HUES48 (cell line): Measurements from ENCODE around the gene ASTE1.
"Not testable (repeated sequence)": the region's sequence is repeated elsewhere in the genome, so short reads cannot be mapped to it uniquely, and the experiment has no call there.

Experiments used
- H3K27ac ChIP-seq: one replicate; pipeline ENCODE4 v1.7.0; 2013; ENCODE audit warnings: low read depth, low read length, inconsistent platforms
- H3K27me3 ChIP-seq: 2 replicates; pipeline ENCODE4 v1.6.1; 2013; ENCODE audit warnings: mild to moderate bottlenecking, low read length; ENCODE audit not compliant: control insufficient read depth, insufficient read depth
- H3K36me3 ChIP-seq: 2 replicates; pipeline ENCODE4 v1.6.1; 2013; ENCODE audit warnings: low read length; ENCODE audit not compliant: control insufficient read depth, insufficient read depth
- H3K4me1 ChIP-seq: 2 replicates; pipeline ENCODE4 v1.6.1; 2013; ENCODE audit warnings: mild to moderate bottlenecking, low read length; ENCODE audit not compliant: control insufficient read depth, insufficient read depth
- H3K4me3 ChIP-seq: 2 replicates; pipeline ENCODE4 v1.5.1; 2013; ENCODE audit warnings: mild to moderate bottlenecking, low read depth, low read length
- H3K9ac ChIP-seq: 2 replicates; pipeline ENCODE4 v1.6.1; 2013; ENCODE audit warnings: mild to moderate bottlenecking, low read depth, low read length, moderate library complexity
- H3K9me3 ChIP-seq: 2 replicates; pipeline ENCODE4 v1.6.1; 2013; ENCODE audit warnings: low read length; ENCODE audit not compliant: control insufficient read depth, insufficient read depth

The ASTE1 gene

DNA sequence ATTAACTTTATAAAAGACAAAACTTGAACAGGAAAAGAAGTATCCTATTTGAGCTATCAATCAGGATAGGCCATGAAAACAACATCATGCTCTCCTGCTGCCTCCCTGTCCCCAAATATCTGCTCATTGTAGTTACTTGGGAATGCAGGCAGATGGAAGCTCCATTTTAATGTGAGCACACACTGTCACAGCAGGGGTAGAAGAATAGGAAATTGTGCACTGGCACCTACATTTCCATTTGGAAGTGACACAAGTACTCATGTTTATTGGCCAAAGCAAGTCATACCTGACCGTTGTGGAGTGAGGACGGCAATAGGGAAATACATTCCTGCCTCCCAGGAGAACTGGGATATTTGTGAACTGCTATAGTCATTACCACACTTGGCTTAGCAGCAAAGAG, 52.4 kb downstream of the ASTE1 start:
- Histone ChIP-seq H3K4me3 (no peak overlapping the region), H3K9ac (no peak overlapping the region), H3K4me1 (peaks cover 11% of the 10 kb centered on the region; the same call in 1 of the 2 replicates), H3K27me3 (no peaks in the 10 kb centered on the region), H3K27ac (peak overlapping the region; percentile 25), H3K36me3 (peaks cover 49% of the 10 kb centered on the region), H3K9me3 (no peaks in the 10 kb centered on the region)

DNA sequence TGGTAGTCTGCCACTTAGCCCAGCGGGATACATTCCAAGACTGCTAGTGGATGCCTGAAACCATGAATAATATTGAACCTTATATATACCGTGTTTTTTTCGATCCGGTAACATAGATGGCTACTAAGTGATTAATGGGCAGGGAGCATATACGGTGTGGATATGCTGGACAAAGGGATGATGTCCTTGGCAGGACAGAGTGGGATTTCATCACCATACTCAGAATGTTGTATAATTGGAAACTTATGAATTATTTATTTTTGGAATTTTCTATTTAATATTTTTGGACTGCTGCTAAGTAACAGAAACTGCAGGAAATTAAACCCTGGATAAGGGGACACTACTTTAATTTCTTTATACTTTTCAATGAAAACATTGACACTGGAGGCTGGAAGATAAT, 53.2 kb downstream of the ASTE1 start:
- H3K27ac ChIP-seq, result no peak overlapping the region
- peaks cover 11% of the 10 kb centered on the region; the same call in 1 of the 2 replicates for H3K4me1 ChIP-seq
- no peaks in the 10 kb centered on the region for H3K27me3 ChIP-seq
- no peaks in the 10 kb centered on the region for H3K9me3 ChIP-seq
- H3K9ac ChIP-seq, result no peak overlapping the region
- H3K36me3 ChIP-seq, result peaks cover 57% of the 10 kb centered on the region
- H3K4me3 ChIP-seq, result no peak overlapping the region

DNA sequence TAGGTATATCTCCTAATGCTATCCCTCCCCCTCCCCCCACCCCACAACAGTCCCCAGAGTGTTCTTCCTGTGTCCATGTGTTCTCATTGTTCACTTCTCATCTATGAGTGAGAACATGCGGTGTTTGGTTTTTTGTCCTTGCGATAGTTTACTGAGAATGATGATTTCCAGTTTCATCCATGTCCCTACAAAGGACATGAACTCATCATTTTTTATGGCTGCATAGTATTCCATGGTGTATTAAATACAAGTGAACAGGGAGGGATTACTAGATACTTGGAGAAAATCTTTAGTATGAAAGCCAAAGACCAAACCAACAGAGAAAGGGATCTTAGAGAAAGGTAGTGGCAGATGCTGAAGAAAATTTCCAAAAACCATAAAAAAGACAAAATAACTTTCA, 54.0 kb downstream of the ASTE1 start:
- Histone ChIP-seq H3K36me3 (peaks cover 61% of the 10 kb centered on the region), H3K4me1 (peaks cover 11% of the 10 kb centered on the region; the same call in 1 of the 2 replicates)
- not testable (repeated sequence) for H3K4me3 ChIP-seq, H3K27ac ChIP-seq, H3K9me3 ChIP-seq, H3K9ac ChIP-seq, H3K27me3 ChIP-seq

DNA sequence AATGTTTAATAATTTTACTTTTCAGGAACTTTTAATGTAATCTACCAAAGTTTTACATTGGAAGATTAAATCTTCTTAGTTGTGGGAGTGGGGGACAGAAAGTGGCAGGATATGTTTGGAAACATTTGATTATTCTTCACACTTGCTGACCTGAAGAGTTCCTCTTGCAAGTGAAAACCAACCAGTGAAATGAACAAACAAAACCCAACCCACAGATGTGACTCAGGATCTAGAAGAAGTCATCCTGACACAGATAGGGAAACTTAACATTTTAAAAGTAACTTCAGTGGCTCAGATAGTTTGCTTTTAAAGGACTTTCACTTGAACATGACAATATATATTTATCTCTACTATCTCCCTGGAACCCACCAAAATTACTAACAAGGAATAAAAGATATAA, 55.4 kb downstream of the ASTE1 start:
- no peaks in the 10 kb centered on the region for H3K9me3 ChIP-seq
- H3K4me1 ChIP-seq, result peaks cover 11% of the 10 kb centered on the region; the same call in 1 of the 2 replicates
- H3K27me3 ChIP-seq, result no peaks in the 10 kb centered on the region
- peaks cover 64% of the 10 kb centered on the region for H3K36me3 ChIP-seq
- no peak overlapping the region for H3K9ac ChIP-seq
- H3K4me3 ChIP-seq, result no peak overlapping the region
- no peak overlapping the region for H3K27ac ChIP-seq

DNA sequence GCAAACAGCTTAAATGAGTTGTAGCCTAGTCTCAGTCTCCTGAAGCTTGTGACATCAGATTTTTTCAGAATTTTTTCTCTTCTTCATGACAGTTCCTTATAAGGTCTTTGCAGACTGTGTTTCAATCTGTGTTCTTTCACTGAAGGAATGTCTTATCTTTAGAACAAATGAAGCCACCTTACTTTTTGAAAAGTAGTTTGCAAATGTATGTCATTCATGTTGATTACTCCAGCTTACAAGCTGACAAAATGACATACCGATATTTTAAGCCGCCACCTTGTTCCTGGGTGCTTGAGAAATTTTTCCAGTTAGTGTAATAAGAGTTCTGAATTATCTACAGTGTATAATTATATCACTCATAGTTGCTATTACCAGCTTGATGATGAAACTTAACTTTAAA, 57.0 kb downstream of the ASTE1 start:
- H3K36me3 ChIP-seq, result peaks cover 68% of the 10 kb centered on the region
- no peak overlapping the region for H3K4me3 ChIP-seq
- no peak overlapping the region for H3K9ac ChIP-seq
- H3K4me1 ChIP-seq, result peaks cover 11% of the 10 kb centered on the region; the same call in 1 of the 2 replicates
- H3K27ac ChIP-seq, result no peak overlapping the region
- no peaks in the 10 kb centered on the region for H3K27me3 ChIP-seq
- H3K9me3 ChIP-seq, result no peaks in the 10 kb centered on the region

DNA sequence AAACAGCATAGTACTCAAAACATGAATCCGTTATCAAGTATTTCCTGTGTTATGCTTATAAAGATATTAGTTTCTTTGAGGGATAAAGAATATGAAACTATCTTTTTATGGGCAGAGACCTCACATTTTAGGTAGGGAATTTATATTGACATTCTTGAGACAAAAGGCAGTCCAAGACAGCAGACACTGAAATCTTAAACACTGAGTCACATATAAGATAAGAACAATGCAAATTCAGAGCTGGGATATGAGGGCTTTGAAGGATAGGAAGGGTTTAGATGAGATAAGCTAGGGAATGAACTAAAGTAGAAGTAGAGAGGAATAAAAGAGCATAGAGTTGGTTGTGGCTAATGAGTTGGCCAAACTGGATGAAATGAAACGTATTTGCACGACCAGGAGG, 58.4 kb downstream of the ASTE1 start:
- Histone ChIP-seq H3K27me3 (no peaks in the 10 kb centered on the region), H3K4me3 (no peak overlapping the region), H3K9me3 (no peaks in the 10 kb centered on the region), H3K4me1 (peaks cover 17% of the 10 kb centered on the region), H3K27ac (no peak overlapping the region), H3K36me3 (peaks cover 72% of the 10 kb centered on the region), H3K9ac (no peak overlapping the region)

DNA sequence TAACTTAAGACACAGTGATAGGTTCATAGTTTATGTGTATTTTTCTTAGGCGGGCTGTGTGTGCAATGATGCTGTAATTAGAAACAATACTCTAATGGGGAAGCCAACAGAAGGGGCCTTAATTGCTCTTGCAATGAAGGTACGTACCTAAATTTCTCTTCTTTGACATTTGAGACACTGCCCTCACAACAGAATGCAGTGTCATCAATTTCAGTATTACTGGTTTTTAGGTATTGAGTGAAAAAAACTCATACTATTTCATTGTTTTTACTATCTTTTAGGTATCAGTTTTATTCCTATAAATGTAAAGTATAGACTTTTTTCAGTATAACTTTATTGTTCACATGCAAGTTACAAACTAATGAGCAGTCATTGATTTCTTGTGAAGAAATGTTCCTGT, 59.3 kb downstream of the ASTE1 start:
- peaks cover 26% of the 10 kb centered on the region for H3K4me1 ChIP-seq
- no peak overlapping the region for H3K4me3 ChIP-seq
- H3K36me3 ChIP-seq, result peaks cover 72% of the 10 kb centered on the region
- no peaks in the 10 kb centered on the region for H3K9me3 ChIP-seq
- H3K27me3 ChIP-seq, result no peaks in the 10 kb centered on the region
- no peak overlapping the region for H3K9ac ChIP-seq
- H3K27ac ChIP-seq, result no peak overlapping the region

DNA sequence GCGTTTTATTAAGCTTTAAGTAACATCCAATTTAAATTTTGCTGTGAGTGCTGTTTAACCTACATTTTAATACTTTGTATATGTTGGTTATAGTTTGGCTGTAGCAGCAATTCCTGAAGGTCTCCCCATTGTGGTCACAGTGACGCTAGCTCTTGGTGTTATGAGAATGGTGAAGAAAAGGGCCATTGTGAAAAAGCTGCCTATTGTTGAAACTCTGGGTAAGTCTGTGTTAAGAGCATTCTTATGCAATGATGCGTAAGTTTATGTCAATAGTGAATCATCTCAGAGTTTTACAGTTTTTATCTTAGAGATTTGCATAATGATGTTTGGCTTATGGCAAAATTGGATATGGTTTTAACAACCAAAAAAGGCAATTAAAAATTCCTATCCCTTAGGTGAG, 62.7 kb downstream of the ASTE1 start:
- Histone ChIP-seq H3K4me3 (peak overlapping the region; percentile 9; the same call in 1 of the 2 replicates), H3K27ac (peak overlapping the region; percentile 93), H3K4me1 (peaks cover 26% of the 10 kb centered on the region), H3K27me3 (no peaks in the 10 kb centered on the region), H3K9ac (no peak overlapping the region), H3K9me3 (no peaks in the 10 kb centered on the region), H3K36me3 (peaks cover 76% of the 10 kb centered on the region)
